ENCODE results near the gene GPR87. TPM values are rescaled to one million over a fixed set of nuclear protein-coding genes. Genes with fewer than 3 reads are reported as not detected.
A peak's percentile ranks its signal among the peaks of the same experiment; 100 is the strongest.

GPR87 gene
- polyA plus RNA-seq, 12 donors, result 1.4 to 7.4 (median 5.0) TPM; not detected in 9

- no peak for DNase-seq
Observed at GRCh38 chr3:151283387-151283786, 33.2 kb downstream of the GPR87 start.

GRCh38 chr3:151282921-151283320 is 33.7 kb downstream of the GPR87 start:
- peak; percentile 73 for DNase-seq

- DNase-seq, result peak; percentile 74
Observed at GRCh38 chr3:151281671-151282324, 34.8 kb downstream of the GPR87 start.

DNA sequence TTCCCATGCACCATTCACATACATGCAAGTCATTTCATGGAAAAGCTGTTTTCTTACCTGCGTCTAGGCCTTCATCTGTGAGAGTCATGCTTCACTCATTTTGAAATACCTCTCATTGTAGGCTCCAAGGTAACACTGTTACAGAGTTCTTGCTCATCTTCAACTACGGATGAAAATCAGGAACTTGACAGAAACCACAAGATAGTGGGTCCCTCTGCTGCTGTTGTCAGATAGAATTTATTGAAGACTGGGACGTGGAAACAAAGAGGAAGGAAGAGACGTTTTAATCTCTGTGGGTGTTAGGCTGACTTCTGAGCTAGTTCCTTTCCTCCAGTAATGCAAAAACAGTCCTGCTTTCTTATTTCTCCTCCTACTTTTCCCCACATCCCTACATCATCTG is 38.4 kb downstream of the GPR87 start, which contains the start of gene P2RY14:
P2RY14 (minus strand) TSS at position 313 of the 400 bp plus-strand sequence. CDS start 64,226 bp downstream, outside the sequence.
- DNase-seq, result no peak

GRCh38 chr3:151276687-151277042 is 40.0 kb downstream of the GPR87 start:
- no peak for DNase-seq

- DNase-seq, result no peak
Observed at GRCh38 chr3:151276038-151276686, 40.5 kb downstream of the GPR87 start.

- DNase-seq, result no peak
Observed at GRCh38 chr3:151275091-151275490, 41.5 kb downstream of the GPR87 start.

DNA sequence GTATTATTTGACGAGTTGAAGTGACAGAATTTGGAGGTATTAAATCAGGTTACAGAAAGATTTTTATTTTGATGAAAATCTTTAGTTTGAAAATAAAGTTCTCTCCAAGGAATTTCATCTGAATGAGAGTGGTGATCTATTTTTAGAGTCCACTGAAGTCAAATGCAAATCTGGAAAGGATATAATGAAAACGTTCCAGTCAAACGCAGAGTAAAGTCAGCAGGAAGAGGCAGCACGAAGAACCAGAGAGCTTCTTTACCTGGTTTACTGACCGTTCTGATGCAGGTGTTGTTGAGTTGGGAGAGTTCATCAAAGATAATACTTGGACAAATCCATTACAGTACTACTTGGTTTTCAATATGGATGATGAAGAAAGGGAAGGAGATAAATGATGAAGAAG is 47.0 kb downstream of the GPR87 start:
- no peak for DNase-seq

- no peak for DNase-seq
Observed at GRCh38 chr3:151268267-151269235, 48.1 kb downstream of the GPR87 start.

DNA sequence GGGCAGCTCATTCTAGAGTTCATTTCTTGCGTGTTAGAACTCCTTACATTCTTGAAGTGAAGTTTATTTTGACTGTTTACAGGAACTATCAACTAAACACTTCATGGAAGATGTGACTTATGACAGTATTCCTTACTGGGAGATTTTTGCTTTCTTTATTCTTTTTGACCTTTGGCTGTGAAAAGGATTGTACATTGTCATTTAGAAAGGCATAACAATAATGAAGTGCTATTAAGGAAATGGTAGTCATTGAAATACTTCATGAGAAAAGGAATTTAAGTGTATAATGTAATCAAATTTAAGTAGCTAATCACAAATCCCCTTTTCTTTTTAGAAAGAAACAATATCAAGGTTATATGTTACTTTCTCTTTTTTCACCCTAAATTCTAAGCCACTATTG is 49.6 kb downstream of the GPR87 start:
- no peak for DNase-seq

- no peak for DNase-seq
Observed at GRCh38 chr3:151265866-151266265, 50.8 kb downstream of the GPR87 start.

DNA sequence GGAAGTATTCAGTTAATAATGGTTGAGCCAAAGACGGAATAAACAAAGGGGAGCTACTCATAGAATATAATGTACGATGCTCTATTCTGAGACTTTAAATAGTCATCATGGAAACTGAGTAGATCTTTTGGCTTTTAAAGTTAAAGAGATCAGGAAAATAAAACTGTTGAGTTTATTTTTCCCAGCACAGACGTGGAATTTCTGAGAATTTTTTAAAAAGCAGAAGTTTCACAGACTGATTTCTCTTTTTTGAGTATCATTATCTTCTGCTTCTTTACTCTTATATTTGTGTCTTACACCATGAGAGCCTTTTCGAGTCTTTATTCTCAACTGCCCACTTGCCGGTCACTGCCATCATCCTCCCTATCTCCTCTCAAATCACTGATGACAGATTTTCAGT is 51.5 kb downstream of the GPR87 start:
- no peak for DNase-seq

DNA sequence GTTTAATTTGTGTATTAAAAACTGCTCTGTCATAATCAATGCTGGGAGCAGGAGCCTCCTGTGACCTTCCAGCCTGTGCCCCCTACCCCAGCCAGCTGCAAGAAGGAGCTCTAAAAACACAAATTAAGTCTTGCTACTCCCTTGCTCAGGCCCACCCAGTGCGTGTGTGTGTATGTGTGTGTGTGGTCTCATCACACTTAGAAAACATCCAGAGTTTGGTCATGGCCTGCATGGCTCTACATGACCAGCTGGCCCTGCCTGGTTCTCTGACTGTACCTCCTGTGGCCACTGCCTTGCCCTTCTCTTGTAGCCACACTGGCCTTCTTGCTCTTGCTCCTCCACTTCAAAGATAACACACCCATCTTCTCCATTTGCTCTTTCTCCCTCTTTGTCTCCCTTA is 52.0 kb downstream of the GPR87 start:
- no peak for DNase-seq

DNA sequence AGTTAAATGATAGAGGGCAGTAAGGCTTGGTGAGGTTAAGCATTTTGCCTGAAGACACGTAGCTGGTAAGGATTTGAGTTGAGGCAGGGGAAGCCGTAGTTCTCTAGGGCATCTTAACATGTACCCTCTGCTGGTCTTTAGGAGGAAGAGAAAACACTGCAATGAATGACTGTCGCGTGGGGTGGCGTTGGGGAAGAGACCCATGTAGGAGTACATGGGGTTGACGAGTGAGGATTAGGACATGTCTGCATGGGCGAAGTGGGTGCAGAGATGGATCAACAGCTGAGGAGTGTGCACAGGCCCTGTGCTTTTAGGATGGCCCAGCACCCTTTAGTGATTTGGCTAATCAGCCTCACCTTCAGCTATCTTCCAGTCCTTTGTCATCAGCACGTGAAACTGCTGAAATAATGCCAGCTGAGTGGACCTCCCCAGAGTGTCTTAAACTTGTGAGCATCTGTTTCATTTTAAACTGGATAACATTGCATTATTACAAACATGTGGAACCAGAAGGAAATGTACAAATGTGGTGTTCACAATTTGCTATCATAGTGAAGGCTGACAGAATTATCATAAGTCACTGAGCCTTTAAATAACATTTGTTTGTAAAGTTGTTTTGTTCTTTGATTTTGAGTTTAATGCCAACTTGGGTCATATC is 53.6 kb downstream of the GPR87 start:
- no peak for DNase-seq

GRCh38 chr3:151259664-151260063 is 57.0 kb downstream of the GPR87 start:
- DNase-seq, result no peak

GRCh38 chr3:151256749-151257148 is 59.9 kb downstream of the GPR87 start:
- no peak for DNase-seq

DNA sequence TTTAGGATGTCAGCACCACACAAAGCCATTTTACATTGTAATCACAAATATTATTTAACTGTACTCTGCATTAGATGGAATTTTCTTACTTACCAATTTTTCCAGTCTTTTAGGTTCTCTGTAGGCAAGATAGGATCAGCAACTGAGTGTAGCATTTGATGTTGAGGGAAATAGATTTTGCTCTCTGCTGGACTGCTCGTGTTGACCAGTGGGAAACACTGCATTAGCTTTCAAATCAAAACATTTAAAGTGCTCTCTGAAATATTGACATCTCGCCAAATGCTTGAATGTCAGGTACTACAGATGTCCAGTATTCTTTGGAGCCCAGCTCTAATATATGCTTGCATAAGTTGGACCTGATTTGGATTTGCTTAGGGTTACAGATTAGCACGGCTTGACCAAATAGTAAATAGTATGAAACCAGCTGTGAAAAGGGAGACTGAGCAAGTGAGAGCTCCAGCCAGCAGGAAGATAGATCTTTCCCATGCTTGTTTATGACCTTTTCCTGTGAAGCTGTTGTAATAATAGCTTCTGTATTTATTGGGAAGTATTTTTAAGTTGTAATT is 67.8 kb downstream of the GPR87 start:
- no peak for DNase-seq

All from muscle of arm (tissue), 12 donors.